Adipocyte (in vitro differentiated cells): ENCODE data around the gene ZDHHC11B.
"Not testable (repeated sequence)": the region's sequence is repeated elsewhere in the genome, so short reads cannot be mapped to it uniquely, and the experiment has no call there.

Experiments
- DNase-seq: peaks from one replicate; pipeline ENCODE4 v3.0.0-alpha.2; 2015; ENCODE audit warnings: low read depth
- H3K27me3 ChIP-seq: replicated peaks from 2 replicates; pipeline ENCODE4 v1.7.0; 2013; ENCODE audit warnings: mild to moderate bottlenecking, low read length, moderate library complexity; ENCODE audit not compliant: control insufficient read depth, insufficient read depth
- H3K36me3 ChIP-seq: 2 replicates; pipeline ENCODE4 v1.7.0; 2013; ENCODE audit warnings: low read length, mild to moderate bottlenecking, moderate library complexity; ENCODE audit not compliant: control insufficient read depth, insufficient read depth, severe bottlenecking
- H3K4me1 ChIP-seq: 2 replicates; pipeline ENCODE4 v1.7.0; 2013; ENCODE audit warnings: mild to moderate bottlenecking, low read length, moderate library complexity; ENCODE audit not compliant: control insufficient read depth, insufficient read depth
- H3K4me3 ChIP-seq: 2 replicates; pipeline ENCODE4 v1.7.0; 2013; ENCODE audit warnings: mild to moderate bottlenecking, low read length, moderate library complexity
- H3K9ac ChIP-seq: 2 replicates; pipeline ENCODE4 v1.7.0; 2013; ENCODE audit warnings: mild to moderate bottlenecking, low read length, moderate library complexity
- H3K9me3 ChIP-seq: 2 replicates; pipeline ENCODE4 v1.7.0; 2013; ENCODE audit warnings: mild to moderate bottlenecking, low read length, moderate library complexity; ENCODE audit not compliant: control insufficient read depth

ZDHHC11B gene

GRCh38 chr5:807719-808514 lies 23.4 kb upstream of the ZDHHC11B start:
- not testable (repeated sequence) for H3K4me3 ChIP-seq, H3K36me3 ChIP-seq, H3K27me3 ChIP-seq, DNase-seq, H3K4me1 ChIP-seq, H3K9ac ChIP-seq, H3K9me3 ChIP-seq

- Histone ChIP-seq H3K36me3 (no peaks in the 10 kb centered on the region), H3K4me3 (no peak overlapping the region), H3K9me3 (peaks cover 5% of the 10 kb centered on the region), H3K9ac (no peak overlapping the region), H3K4me1 (no peaks in the 10 kb centered on the region), H3K27me3 (peaks cover 4% of the 10 kb centered on the region)
- no peak for DNase-seq
Measured at GRCh38 chr5:801472-801871, 16.9 kb upstream of the ZDHHC11B start.

- H3K9ac ChIP-seq, H3K9me3 ChIP-seq, H3K36me3 ChIP-seq, H3K4me1 ChIP-seq, H3K27me3 ChIP-seq, H3K4me3 ChIP-seq, DNase-seq: not testable (repeated sequence)
Measured at GRCh38 chr5:801055-801454, 16.5 kb upstream of the ZDHHC11B start.

GRCh38 chr5:798505-799138 lies 14.1 kb upstream of the ZDHHC11B start:
- not testable (repeated sequence) for H3K27me3 ChIP-seq, DNase-seq, H3K9ac ChIP-seq, H3K4me1 ChIP-seq, H3K9me3 ChIP-seq, H3K4me3 ChIP-seq, H3K36me3 ChIP-seq

GRCh38 chr5:797986-798385 lies 13.5 kb upstream of the ZDHHC11B start:
- H3K9ac ChIP-seq, H3K36me3 ChIP-seq, H3K27me3 ChIP-seq, DNase-seq, H3K9me3 ChIP-seq, H3K4me1 ChIP-seq, H3K4me3 ChIP-seq: not testable (repeated sequence)

- H3K27me3 ChIP-seq, H3K9me3 ChIP-seq, H3K4me1 ChIP-seq, H3K9ac ChIP-seq, H3K36me3 ChIP-seq, H3K4me3 ChIP-seq, DNase-seq: not testable (repeated sequence)
Measured at GRCh38 chr5:795873-796272, 11.3 kb upstream of the ZDHHC11B start.

GRCh38 chr5:794948-795347 lies 10.4 kb upstream of the ZDHHC11B start:
- not testable (repeated sequence) for H3K4me3 ChIP-seq, H3K36me3 ChIP-seq, H3K4me1 ChIP-seq, DNase-seq, H3K9ac ChIP-seq, H3K9me3 ChIP-seq, H3K27me3 ChIP-seq

- not testable (repeated sequence) for H3K4me1 ChIP-seq, H3K9me3 ChIP-seq, H3K36me3 ChIP-seq, H3K4me3 ChIP-seq, H3K9ac ChIP-seq, DNase-seq, H3K27me3 ChIP-seq
Measured at GRCh38 chr5:788703-789102, 4.2 kb upstream of the ZDHHC11B start.

- not testable (repeated sequence) for H3K36me3 ChIP-seq, H3K4me1 ChIP-seq, H3K9ac ChIP-seq, H3K27me3 ChIP-seq, H3K4me3 ChIP-seq, DNase-seq, H3K9me3 ChIP-seq
Measured at GRCh38 chr5:787857-788233, 3.3 kb upstream of the ZDHHC11B start.

- not testable (repeated sequence) for H3K9ac ChIP-seq, DNase-seq, H3K27me3 ChIP-seq, H3K36me3 ChIP-seq, H3K4me3 ChIP-seq, H3K4me1 ChIP-seq, H3K9me3 ChIP-seq
Measured at GRCh38 chr5:787224-787856, 2.8 kb upstream of the ZDHHC11B start.

GRCh38 chr5:785181-785705 lies 714 bp upstream of the ZDHHC11B start:
- not testable (repeated sequence) for H3K4me3 ChIP-seq, DNase-seq, H3K9ac ChIP-seq, H3K4me1 ChIP-seq, H3K36me3 ChIP-seq, H3K27me3 ChIP-seq, H3K9me3 ChIP-seq
